A673 (cell line): ENCODE results near the gene SMARCA2. TPM values are rescaled to one million over a fixed set of nuclear protein-coding genes. Genes with fewer than 3 reads are reported as not detected.

Experiments
- BruUV-seq: library from RNA; stranded (reverse); fragments of 400-500 nt; replicated peaks from 2 replicates; lab custom pipeline; 2021; lab: Mats Ljungman, UMichigan
- CTCF ChIA-PET: fragments of 300-600 bp; sonication (Branson Sonifier 250); formaldehyde crosslinking; loops from one replicate; lab custom pipeline; 2022; ENCODE audit warnings: antibody characterized with exemption; lab: Charles Lee
- POLR2A ChIA-PET: fragments of 300-600 bp; sonication (Branson Sonifier 250); formaldehyde crosslinking; loops from one replicate; lab custom pipeline; 2022; ENCODE audit warnings: antibody characterized with exemption; ENCODE audit not compliant: low non-redundant PET; lab: Charles Lee
- DNase-seq: peaks from one replicate; pipeline ENCODE4 v3.0.0-alpha.2; 2015; ENCODE audit warnings: low spot score
- H3K27ac ChIP-seq: fragments of 200-600 bp; sonication (generic); 2 replicates; pipeline ENCODE4 v1.5.1; 2016; ENCODE audit warnings: mixed run types, low read depth, mild to moderate bottlenecking, mixed read lengths, antibody characterized with exemption, low read length; ENCODE audit not compliant: poor library complexity, severe bottlenecking
- H3K27me3 ChIP-seq: fragments of 200-600 bp; sonication (generic); replicated peaks from 2 replicates; pipeline ENCODE4 v1.6.1; 2017; ENCODE audit warnings: mixed run types, low read depth, mild to moderate bottlenecking, mixed read lengths, antibody characterized with exemption, low read length; ENCODE audit not compliant: insufficient read depth, poor library complexity
- H3K36me3 ChIP-seq: fragments of 200-600 bp; sonication (generic); 2 replicates; pipeline ENCODE4 v1.6.1; 2016; ENCODE audit warnings: mixed run types, mild to moderate bottlenecking, mixed read lengths, antibody characterized with exemption, low read length; ENCODE audit not compliant: insufficient read depth, poor library complexity, severe bottlenecking
- H3K4me1 ChIP-seq: fragments of 200-600 bp; sonication (generic); 2 replicates; pipeline ENCODE4 v1.6.1; 2017; ENCODE audit warnings: mixed run types, mild to moderate bottlenecking, mixed read lengths, antibody characterized with exemption, low read length; ENCODE audit not compliant: insufficient read depth, poor library complexity, severe bottlenecking
- H3K4me3 ChIP-seq: fragments of 200-600 bp; sonication (generic); 2 replicates; pipeline ENCODE4 v1.5.1; 2016; ENCODE audit warnings: low read depth, mixed run types, mild to moderate bottlenecking, mixed read lengths, low read length; ENCODE audit not compliant: poor library complexity, severe bottlenecking
- H3K9me3 ChIP-seq: fragments of 200-600 bp; sonication (generic); 2 replicates; pipeline ENCODE4 v1.6.1; 2016; ENCODE audit warnings: mixed run types, low read depth, mild to moderate bottlenecking, mixed read lengths, antibody characterized with exemption, low read length; ENCODE audit not compliant: poor library complexity, severe bottlenecking
- CTCF ChIP-seq: fragments of 300-800, 200-600 bp; sonication (generic); conservative IDR thresholded peaks from 2 replicates; pipeline ENCODE4 v1.5.1; 2017; ENCODE audit warnings: low read depth, mild to moderate bottlenecking, antibody characterized with exemption, low read length, moderate library complexity, mixed read lengths
- EZH2 ChIP-seq: fragments of 200-600 bp; sonication (generic); IDR thresholded peaks from 2 replicates; pipeline ENCODE4 v1.6.1; 2017; ENCODE audit warnings: borderline replicate concordance, low read depth, mild to moderate bottlenecking, mixed read lengths, antibody characterized with exemption, low read length; ENCODE audit not compliant: poor library complexity, severe bottlenecking
- intact Hi-C: fragments of 100-400 bp; cut with micrococcal nuclease; formaldehyde crosslinking; loops from one replicate; pipeline ENCODE4 v1.10.0; 2022; ENCODE audit not compliant: unreplicated experiment
- total RNA-seq: library from RNA; stranded (reverse); gene quantifications from 2 replicates; pipeline ENCODE4 v1.2.3, GENCODE V29; 2021

SMARCA2 gene
- total RNA-seq, 1 experiment from 2014 or later: 69.0 TPM

GRCh38 chr9:2174306-2174705 lies 159.2 kb downstream of the SMARCA2 start:
- no peak for DNase-seq
- no peaks in the 10 kb centered on the region for H3K4me1 ChIP-seq
- no TSS peak for BruUV-seq
- no peaks in the 10 kb centered on the region for H3K9me3 ChIP-seq
- no peak overlapping the region for H3K27ac ChIP-seq
- no peak for TF ChIP-seq CTCF
- no peak for TF ChIP-seq EZH2
- POLR2A ChIA-PET: no interaction called here
- CTCF ChIA-PET: no interaction called here
- H3K27me3 ChIP-seq: no peaks in the 10 kb centered on the region
- intact Hi-C loops: no loop called here
- no peak overlapping the region for H3K4me3 ChIP-seq
- no peaks in the 10 kb centered on the region for H3K36me3 ChIP-seq

- no peaks in the 10 kb centered on the region for H3K27me3 ChIP-seq
- peaks cover 4% of the 10 kb centered on the region for H3K4me1 ChIP-seq
- H3K4me3 ChIP-seq: no peak overlapping the region
- ChIA-PET POLR2A (interaction anchor here (0.6 kb wide), 1 partner anchor 94 kb away, joined by 3 read pairs; no protein-coding TSS in a partner anchor), CTCF (no interaction called here)
- no peak for DNase-seq
- no peaks in the 10 kb centered on the region for H3K36me3 ChIP-seq
- no peak overlapping the region for H3K27ac ChIP-seq
- no peaks in the 10 kb centered on the region for H3K9me3 ChIP-seq
- intact Hi-C loops: no loop called here
- no TSS peak for BruUV-seq
- TF ChIP-seq EZH2 (no peak), CTCF (no peak)
Measured at GRCh38 chr9:2174911-2175310, 159.8 kb downstream of the SMARCA2 start.

GRCh38 chr9:2177121-2177520 lies 162.0 kb downstream of the SMARCA2 start:
- no peak for TF ChIP-seq CTCF
- H3K27me3 ChIP-seq: no peaks in the 10 kb centered on the region
- peaks cover 13% of the 10 kb centered on the region for H3K4me1 ChIP-seq
- no TSS peak for BruUV-seq
- no peak for DNase-seq
- no peak overlapping the region for H3K27ac ChIP-seq
- H3K36me3 ChIP-seq: no peaks in the 10 kb centered on the region
- ChIA-PET CTCF (no interaction called here), POLR2A (no interaction called here)
- no peak overlapping the region for H3K4me3 ChIP-seq
- intact Hi-C loops: no loop called here
- H3K9me3 ChIP-seq: no peaks in the 10 kb centered on the region
